NCI-H226 (cell line): ENCODE results near the gene CASKIN2.
A peak's percentile ranks its signal among the peaks of the same experiment; 100 is the strongest.
"Not testable (repeated sequence)": the region's sequence is repeated elsewhere in the genome, so short reads cannot be mapped to it uniquely, and the experiment has no call there.

Experiments used
- DNase-seq: peaks from one replicate; pipeline ENCODE4 v3.0.0-alpha.2; 2015

Gene CASKIN2

GRCh38 chr17:75521290-75521689 is 6.0 kb upstream of the CASKIN2 start:
- no peak for DNase-seq

- DNase-seq = not testable (repeated sequence)
Observed at GRCh38 chr17:75520413-75520812, 5.1 kb upstream of the CASKIN2 start.

GRCh38 chr17:75518983-75519537 is 3.7 kb upstream of the CASKIN2 start:
- DNase-seq = no peak

- DNase-seq = no peak
Observed at GRCh38 chr17:75518201-75518600, 2.9 kb upstream of the CASKIN2 start.

GRCh38 chr17:75517297-75517865 is 2.0 kb upstream of the CASKIN2 start:
- DNase-seq = no peak

- DNase-seq = no peak
Observed at GRCh38 chr17:75516619-75517296, 1.4 kb upstream of the CASKIN2 start.

- DNase-seq = peak; percentile 82
Observed at GRCh38 chr17:75516255-75516618, 900 bp upstream of the CASKIN2 start, which contains the start of gene TSEN54. TSS of gene TSEN54 (plus strand) at chr17:75516528. CDS start at chr17:75516561, 33 bp downstream.

- no peak for DNase-seq
Observed at GRCh38 chr17:75514919-75515495, 330 bp downstream of the CASKIN2 start.

- DNase-seq = peak; percentile 65
Observed at GRCh38 chr17:75514299-75514918, 928 bp downstream of the CASKIN2 start.

- no peak for DNase-seq
Observed at GRCh38 chr17:75513641-75514000, 1.7 kb downstream of the CASKIN2 start.

GRCh38 chr17:75512926-75513640 is 2.3 kb downstream of the CASKIN2 start:
- DNase-seq = no peak

- no peak for DNase-seq
Observed at GRCh38 chr17:75511610-75512575, 3.4 kb downstream of the CASKIN2 start.

- DNase-seq = no peak
Observed at GRCh38 chr17:75511270-75511609, 4.1 kb downstream of the CASKIN2 start.

GRCh38 chr17:75509528-75510258 is 5.6 kb downstream of the CASKIN2 start:
- no peak for DNase-seq

GRCh38 chr17:75508931-75509361 is 6.4 kb downstream of the CASKIN2 start:
- no peak for DNase-seq

GRCh38 chr17:75507733-75508719 is 7.3 kb downstream of the CASKIN2 start:
- no peak for DNase-seq

- no peak for DNase-seq
Observed at GRCh38 chr17:75506888-75507287, 8.4 kb downstream of the CASKIN2 start.

- no peak for DNase-seq
Observed at GRCh38 chr17:75506134-75506533, 9.2 kb downstream of the CASKIN2 start.

GRCh38 chr17:75505640-75506039 is 9.7 kb downstream of the CASKIN2 start:
- DNase-seq = no peak

- DNase-seq = no peak
Observed at GRCh38 chr17:75505152-75505409, 10.3 kb downstream of the CASKIN2 start.
